Measurements from ENCODE around the gene IRF9.

- TF ChIP-seq GATA2 (IDR thresholded peaks at IDR 0.05; ENCODE audit: low read depth, low read length) = no peak
- TF ChIP-seq GATA3 (IDR thresholded peaks at IDR 0.05; ENCODE audit: low read depth, low read length) = no peak
Measured at GRCh38 chr14:24132976-24133375, 28.1 kb upstream of the IRF9 start.
